GM21723 (cell line): ENCODE results near the gene ITGB3.

Experiments used
- ATAC-seq: cut with Tn5 transposase; IDR thresholded peaks from one replicate; pipeline ENCODE4 v1.9.1; 2021; ENCODE audit warnings: mild to moderate bottlenecking, moderate library complexity; ENCODE audit not compliant: unreplicated experiment

ITGB3 gene

DNA sequence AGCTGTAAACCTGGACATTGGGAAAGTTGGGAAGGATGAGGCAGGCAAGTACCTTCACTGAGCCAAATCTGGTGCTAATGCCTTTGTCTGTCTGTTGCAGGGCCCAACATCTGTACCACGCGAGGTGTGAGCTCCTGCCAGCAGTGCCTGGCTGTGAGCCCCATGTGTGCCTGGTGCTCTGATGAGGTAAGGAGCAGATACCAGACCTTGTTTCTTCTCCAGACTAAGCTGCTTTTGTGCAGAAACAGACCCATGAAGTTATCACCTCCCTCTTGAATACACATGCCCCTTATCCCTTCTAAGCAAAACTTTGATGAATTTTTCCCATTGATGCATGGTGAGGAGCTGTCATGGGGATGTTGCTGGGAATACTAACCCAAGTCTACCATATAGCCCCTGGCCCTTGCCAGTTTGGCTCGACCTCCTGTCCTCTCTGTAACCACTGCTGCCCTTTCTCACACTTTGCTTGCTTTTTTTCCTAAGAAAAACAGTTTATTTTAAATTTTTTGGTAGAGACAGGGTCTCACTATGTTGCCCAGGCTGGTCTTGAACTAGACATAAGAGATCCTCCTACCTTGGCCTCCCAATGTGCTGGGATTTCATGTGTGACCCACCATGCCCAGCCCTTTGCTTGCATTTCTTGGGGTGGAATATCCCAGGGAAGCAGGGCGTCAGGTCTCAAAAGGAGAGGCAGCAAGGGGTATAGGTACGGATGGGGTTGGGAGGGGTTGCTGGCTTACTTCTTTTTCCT is 20.9 kb downstream of the ITGB3 start:
- no peak for ATAC-seq

DNA sequence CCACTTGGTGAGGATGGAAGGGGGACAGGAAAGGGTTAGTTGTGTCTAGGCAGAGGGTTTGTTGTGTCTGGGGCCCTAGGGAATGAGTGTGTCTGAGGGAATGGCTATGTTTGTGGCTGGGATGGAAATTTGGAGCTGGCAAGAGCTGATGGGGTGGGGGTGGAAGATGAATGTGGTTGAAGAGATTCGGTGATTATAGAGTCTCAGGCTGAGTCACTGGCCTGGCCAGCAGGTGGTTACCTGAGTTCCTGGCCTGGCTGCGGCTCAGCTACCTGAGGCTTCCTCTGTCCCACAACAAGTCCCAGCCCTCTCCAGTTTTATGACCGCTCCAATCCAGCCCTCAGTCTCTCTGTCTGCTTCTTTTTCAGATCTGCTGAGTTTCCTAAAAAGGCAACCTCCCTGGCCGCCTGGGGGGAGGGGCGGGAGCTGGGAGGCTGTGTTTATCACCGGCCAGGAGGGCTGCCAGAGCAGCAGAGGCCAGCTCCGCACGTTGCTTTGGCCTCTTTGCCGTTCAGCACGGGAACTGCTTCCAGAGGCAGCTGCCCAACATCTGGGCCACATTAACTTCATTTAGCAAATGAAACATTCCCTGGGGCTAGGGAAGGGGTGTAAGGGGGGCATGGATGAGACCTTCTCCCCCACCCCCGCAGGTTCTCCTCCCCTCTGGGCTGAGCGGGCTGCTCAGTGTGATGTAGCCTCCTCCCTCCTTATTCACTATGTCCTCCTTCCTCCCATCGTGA is 21.8 kb downstream of the ITGB3 start:
- no peak for ATAC-seq

- no peak for ATAC-seq
Measured at GRCh38 chr17:47276444-47276843, 22.8 kb downstream of the ITGB3 start.

- ATAC-seq, result no peak
Measured at GRCh38 chr17:47276868-47277267, 23.2 kb downstream of the ITGB3 start.

- no peak for ATAC-seq
Measured at GRCh38 chr17:47277921-47278320, 24.3 kb downstream of the ITGB3 start.

DNA sequence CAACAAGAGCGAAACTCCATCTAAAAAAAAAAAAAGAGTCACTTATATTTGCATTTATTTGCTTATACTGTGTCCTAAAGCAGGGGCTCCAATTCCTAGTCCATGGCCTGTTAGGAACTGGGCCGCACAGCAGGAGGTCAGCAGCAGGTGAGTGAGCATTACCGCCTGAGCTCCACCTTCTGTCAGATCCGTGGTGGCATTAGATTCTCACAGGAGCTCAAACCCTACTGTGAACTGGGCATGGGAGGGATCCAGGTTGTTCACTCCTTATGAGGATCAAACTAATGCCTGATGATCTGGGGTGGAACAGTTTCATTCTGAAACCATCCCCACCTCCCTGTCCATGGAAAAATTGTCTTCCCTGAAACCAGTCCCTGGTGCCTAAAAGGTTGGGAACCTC is 24.9 kb downstream of the ITGB3 start:
- no peak for ATAC-seq

- peak; percentile 74 for ATAC-seq
Measured at GRCh38 chr17:47279062-47279801, 25.6 kb downstream of the ITGB3 start.

GRCh38 chr17:47280072-47280811 is 26.6 kb downstream of the ITGB3 start:
- ATAC-seq, result no peak

GRCh38 chr17:47281216-47281615 is 27.6 kb downstream of the ITGB3 start:
- ATAC-seq, result no peak

DNA sequence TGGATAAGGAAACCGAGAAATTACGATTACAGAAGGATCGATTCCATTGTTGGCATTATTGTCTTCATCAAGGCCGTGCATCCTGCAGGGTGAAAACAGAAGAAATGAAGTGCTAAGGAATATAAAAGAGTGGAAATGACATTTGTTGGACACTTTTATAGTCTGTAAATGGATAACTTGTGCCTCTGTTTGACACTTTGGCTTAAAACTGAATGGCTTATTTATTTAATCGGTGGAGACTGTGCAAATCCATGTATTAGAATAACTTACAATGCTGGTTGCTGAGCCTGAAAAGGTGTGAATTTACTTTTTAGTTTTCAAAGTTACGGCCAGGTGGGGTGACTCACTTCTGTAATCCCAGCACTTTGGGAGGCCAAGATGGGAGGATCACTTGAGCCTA is 31.4 kb downstream of the ITGB3 start:
- ATAC-seq, result no peak

DNA sequence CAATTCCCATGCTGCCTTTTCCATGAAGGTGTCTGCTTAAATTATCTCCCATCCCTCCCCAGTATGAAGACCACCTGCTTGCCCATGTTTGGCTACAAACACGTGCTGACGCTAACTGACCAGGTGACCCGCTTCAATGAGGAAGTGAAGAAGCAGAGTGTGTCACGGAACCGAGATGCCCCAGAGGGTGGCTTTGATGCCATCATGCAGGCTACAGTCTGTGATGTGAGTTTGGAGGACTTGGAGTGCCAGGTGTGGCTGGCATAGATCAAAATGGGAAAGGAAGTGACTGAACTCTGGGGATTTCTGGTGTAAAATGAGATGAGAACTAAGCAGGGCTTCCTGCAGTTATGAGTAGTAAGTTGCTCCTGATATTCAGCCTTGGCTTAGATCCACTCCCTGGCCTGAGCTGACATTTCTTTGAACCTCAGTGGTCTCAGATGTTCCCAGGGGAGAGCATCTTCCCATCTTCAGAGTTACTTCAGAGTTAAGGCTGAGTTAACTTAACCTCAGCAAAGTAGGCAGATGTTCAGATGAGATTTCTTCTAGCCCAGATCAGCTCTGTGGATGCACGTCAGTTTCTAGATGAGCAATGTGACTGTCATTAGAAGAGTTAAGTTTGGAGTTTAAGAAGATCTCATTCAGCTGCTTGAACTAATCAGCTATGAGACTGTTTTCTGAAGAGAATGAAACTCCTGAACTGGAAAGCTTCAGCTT is 32.7 kb downstream of the ITGB3 start:
- ATAC-seq, result peak; percentile 66

GRCh38 chr17:47287068-47287467 is 33.4 kb downstream of the ITGB3 start:
- no peak for ATAC-seq

GRCh38 chr17:47287639-47288038 is 34.0 kb downstream of the ITGB3 start:
- ATAC-seq, result no peak

DNA sequence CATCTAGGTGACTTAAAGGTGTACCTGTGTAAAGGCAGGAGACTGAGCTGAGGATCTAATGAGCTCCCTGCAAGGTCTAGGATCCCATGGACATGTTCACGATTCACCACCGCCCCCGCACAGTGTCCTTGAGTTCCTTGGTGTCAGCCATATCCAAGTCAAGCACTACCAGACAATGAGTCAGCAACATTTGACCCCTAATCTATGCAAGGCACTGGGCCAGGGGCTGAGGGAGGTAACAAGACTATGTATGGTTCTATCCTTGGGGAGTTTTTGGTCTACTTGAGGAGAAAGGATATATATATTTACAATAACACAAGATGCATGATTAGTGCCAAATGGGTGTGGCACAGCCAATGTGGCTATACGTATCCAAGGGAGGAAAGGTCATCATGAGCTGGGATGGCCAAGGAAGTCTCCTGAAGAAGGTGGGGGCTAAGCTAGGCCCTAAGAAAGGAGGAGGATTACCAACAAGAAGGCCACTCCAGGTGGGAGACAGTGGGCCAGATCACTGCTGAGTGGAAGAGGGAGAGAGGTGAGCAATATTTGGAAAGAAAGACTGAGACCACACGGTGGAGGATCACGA is 35.0 kb downstream of the ITGB3 start:
- no peak for ATAC-seq

GRCh38 chr17:47289302-47289701 is 35.7 kb downstream of the ITGB3 start:
- no peak for ATAC-seq

DNA sequence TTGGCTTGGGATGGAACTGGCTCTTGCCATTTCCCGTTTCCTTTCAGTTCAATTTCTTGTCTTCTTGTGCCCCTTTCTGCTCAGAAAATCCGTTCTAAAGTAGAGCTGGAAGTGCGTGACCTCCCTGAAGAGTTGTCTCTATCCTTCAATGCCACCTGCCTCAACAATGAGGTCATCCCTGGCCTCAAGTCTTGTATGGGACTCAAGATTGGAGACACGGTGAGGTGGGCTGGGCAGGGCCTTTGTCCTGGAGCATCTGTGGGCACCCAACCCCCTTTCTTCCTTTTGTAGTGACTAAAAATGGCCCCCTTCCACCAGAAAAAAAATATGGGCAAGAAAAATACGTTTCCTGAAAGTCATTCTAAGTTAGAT is 37.2 kb downstream of the ITGB3 start:
- ATAC-seq, result no peak

GRCh38 chr17:47291242-47291873 is 37.7 kb downstream of the ITGB3 start:
- ATAC-seq, result no peak

DNA sequence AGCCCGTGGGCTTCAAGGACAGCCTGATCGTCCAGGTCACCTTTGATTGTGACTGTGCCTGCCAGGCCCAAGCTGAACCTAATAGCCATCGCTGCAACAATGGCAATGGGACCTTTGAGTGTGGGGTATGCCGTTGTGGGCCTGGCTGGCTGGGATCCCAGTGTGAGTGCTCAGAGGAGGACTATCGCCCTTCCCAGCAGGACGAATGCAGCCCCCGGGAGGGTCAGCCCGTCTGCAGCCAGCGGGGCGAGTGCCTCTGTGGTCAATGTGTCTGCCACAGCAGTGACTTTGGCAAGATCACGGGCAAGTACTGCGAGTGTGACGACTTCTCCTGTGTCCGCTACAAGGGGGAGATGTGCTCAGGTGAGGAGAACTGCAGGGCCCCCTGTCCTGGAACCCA is 38.6 kb downstream of the ITGB3 start:
- no peak for ATAC-seq

DNA sequence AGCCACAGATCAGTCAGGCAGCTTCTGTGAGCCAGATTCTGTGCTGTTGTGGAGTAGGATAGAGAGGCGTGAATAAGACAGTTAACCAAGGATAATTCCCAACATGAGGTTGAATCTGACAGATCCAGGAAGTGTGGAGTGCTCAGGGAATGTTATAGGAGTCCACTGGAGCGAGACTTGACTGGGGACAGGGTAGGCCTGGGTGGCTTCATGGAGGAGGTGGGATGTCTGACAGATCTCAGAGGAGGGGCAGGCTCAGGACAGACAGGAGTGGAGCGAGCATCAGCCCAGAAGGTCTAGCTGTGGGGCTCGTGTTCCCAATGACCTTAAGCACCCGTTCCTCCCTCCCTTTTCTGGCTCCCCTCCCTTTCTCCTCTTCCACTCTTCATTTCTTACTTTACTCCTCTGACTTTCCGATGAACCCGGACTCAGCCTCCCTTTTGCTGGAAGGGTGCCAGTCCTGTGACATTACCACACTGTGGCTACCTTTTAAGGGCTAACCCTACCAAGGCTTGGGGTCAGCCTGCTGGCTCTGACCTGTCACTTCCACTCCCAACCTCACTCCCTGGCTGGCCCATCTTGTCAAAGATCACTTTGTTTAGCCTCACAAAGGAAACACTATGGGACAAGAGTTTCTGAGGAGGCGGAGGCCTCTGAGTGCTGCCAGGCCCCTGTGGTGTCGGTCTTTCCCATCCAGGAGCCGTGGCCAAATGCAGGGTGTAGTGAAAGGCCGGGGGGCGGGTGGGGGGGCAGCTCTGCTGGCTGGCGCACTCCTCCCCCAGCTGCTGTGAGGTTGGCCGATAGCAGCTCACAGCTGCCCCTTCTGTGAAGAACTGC is 41.6 kb downstream of the ITGB3 start:
- no peak for ATAC-seq
